ENCODE data around the gene TAP2.

DNA sequence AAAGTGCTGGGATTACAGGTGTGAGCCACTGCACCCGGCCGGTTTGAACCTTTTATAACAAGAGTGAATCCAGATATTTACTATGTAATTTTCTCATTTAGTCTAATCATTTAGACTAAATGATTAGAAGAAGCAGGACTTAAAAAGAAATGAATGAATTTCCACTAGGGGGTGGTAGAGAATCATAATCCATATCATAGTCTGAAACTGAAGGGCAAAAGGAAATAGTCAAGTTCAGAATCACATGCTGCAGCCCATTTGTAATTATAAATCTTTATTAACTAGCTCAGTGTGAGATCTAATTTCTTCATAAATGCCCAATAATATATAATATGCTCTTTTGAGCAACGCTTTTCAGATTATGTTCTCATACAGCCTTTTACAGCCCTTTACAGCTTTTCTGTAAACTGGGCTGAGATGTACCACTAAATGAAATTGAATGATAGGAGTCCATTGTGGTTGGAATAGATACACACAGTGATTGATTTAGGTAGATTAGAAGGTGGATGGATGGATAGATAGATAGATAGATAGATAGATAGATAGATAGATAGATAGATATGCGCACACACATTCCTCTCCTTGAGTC, 47.3 kb upstream of the TAP2 start:
- no peak for TF ChIP-seq GATA2 (IDR thresholded peaks at IDR 0.05; ENCODE audit: low read depth, low read length)
- TF ChIP-seq GATA3 (IDR thresholded peaks at IDR 0.05; ENCODE audit: low read depth, low read length), result no peak

All from SH-SY5Y (cell line).